ENCODE data around the gene CRYBG1. TPM values are rescaled to one million over a fixed set of nuclear protein-coding genes. Genes with fewer than 3 reads are reported as not detected.
A peak's percentile ranks its signal among the peaks of the same experiment; 100 is the strongest.
"Not testable (repeated sequence)": the region's sequence is repeated elsewhere in the genome, so short reads cannot be mapped to it uniquely, and the experiment has no call there.

Gene CRYBG1
- total RNA-seq, 1 donor from 2014 or later, result 27.9 TPM

DNA sequence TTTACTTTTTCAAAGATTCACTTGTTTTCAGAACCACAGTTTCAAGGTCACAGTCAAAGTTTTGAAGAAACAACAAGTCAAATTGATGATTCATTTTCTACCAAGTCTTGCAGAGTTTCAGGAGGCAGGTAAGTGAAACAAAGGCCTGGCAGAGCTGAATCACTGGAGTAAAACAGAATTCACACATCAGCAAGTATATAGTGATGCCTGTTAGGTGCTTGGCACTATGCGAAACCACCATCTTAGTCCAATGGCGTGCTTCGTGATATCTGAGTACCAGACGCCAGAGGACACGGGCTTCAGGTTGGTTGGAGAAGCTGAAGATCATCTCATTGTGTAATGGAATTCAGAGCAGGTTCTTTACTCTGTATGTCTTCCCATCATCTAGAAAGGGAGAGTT lies 192.9 kb downstream of the CRYBG1 start:
- TF ChIP-seq, protein P1, sequence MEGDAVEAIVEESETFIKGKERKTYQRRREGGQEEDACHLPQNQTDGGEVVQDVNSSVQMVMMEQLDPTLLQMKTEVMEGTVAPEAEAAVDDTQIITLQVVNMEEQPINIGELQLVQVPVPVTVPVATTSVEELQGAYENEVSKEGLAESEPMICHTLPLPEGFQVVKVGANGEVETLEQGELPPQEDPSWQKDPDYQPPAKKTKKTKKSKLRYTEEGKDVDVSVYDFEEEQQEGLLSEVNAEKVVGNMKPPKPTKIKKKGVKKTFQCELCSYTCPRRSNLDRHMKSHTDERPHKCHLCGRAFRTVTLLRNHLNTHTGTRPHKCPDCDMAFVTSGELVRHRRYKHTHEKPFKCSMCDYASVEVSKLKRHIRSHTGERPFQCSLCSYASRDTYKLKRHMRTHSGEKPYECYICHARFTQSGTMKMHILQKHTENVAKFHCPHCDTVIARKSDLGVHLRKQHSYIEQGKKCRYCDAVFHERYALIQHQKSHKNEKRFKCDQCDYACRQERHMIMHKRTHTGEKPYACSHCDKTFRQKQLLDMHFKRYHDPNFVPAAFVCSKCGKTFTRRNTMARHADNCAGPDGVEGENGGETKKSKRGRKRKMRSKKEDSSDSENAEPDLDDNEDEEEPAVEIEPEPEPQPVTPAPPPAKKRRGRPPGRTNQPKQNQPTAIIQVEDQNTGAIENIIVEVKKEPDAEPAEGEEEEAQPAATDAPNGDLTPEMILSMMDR (IDR thresholded peaks at IDR 0.05), result no peak
- intact Hi-C loops (cut with DNase I), result no loop called here
- no peak overlapping the region for H3K4me3 ChIP-seq
- H3K27ac ChIP-seq, result no peak overlapping the region
- no peaks in the 10 kb centered on the region for H3K27me3 ChIP-seq (ENCODE audit: low read depth)
- no peaks in the 10 kb centered on the region for H3K9me3 ChIP-seq
- DNase-seq (no peak), ATAC-seq (no peak)
- no peaks in the 10 kb centered on the region for H3K4me1 ChIP-seq
- peaks cover 23% of the 10 kb centered on the region for H3K36me3 ChIP-seq

DNA sequence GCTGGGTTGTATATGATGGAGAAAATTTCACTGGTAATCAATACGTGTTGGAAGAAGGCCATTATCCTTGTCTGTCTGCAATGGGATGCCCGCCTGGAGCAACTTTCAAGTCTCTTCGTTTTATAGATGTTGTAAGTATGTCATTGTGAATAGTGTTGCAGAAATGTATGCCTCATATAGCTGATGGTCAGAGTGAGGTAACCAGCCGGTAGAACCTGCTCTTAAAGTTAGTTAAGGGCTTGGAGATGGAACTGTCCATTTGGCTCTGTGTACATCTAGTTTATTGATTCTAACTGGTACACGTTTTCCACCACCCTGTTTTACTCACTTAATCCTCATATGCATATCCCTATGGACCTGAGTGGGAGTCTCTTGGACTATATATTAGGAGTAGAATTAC lies 195.2 kb downstream of the CRYBG1 start:
- no peak for ATAC-seq
- TF ChIP-seq, protein P1 (IDR thresholded peaks at IDR 0.05), result no peak
- H3K4me3 ChIP-seq, result no peak overlapping the region
- DNase-seq, result no peak
- H3K9me3 ChIP-seq, result no peaks in the 10 kb centered on the region
- no peaks in the 10 kb centered on the region for H3K27me3 ChIP-seq (ENCODE audit: low read depth)
- no peak overlapping the region for H3K27ac ChIP-seq
- peaks cover 45% of the 10 kb centered on the region for H3K36me3 ChIP-seq
- intact Hi-C loops (cut with DNase I), result no loop called here
- no peaks in the 10 kb centered on the region for H3K4me1 ChIP-seq

DNA sequence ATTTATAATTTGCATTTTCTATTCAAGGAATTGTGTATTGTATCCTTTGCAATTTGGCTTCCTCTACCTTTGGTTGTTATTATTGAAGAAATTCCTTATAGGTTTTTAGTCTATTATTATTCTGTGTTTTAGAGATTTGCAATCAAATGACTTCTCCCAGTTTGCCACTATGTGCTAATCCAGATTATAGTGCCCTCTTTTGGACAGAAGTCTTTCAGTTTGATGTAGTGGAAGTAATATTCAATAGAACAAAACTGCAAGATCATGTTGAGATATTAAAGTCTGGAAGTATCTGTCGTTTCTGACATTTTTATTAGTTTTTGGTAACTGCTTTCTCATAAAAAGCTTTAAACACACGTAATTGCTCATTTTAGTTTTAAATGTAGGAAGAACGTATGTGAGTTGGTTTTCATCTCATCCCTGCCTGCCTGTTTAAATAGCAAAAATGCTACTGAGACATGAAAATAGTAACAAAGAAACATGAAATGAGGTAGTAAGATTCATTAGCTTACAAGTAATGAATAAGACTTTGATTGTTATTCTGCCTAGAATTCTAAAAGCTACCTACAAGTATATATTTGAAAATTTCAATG lies 195.9 kb downstream of the CRYBG1 start:
- H3K27ac ChIP-seq, result no peak overlapping the region
- no peaks in the 10 kb centered on the region for H3K4me1 ChIP-seq
- ATAC-seq (no peak), DNase-seq (no peak)
- H3K27me3 ChIP-seq (ENCODE audit: low read depth), result no peaks in the 10 kb centered on the region
- intact Hi-C loops (cut with DNase I), result no loop called here
- H3K4me3 ChIP-seq, result no peak overlapping the region
- no peaks in the 10 kb centered on the region for H3K9me3 ChIP-seq
- H3K36me3 ChIP-seq, result peaks cover 52% of the 10 kb centered on the region
- TF ChIP-seq, protein P1 (IDR thresholded peaks at IDR 0.05), result peak; percentile 35

DNA sequence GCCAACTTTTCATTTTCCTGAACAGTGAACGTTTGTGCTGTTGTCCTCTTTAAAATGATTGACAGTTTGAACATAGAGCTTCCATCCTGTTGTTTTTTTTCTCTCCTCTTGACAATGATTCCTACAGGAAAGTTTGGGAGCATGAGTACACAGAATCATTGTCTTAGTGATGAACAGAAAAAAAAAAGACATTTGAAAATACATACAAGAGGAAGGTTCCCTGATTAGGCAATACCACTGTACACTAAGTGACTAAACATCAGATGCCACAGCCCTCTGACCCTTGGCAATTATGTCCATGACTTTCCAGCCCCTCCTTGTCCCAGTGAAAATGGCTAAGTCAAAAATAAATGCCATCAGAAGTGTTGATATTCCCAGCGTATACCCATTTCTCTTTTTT lies 197.3 kb downstream of the CRYBG1 start:
- Histone ChIP-seq H3K27me3 (ENCODE audit: low read depth) (no peaks in the 10 kb centered on the region), H3K27ac (no peak overlapping the region), H3K4me3 (no peak overlapping the region), H3K4me1 (no peaks in the 10 kb centered on the region), H3K9me3 (no peaks in the 10 kb centered on the region), H3K36me3 (peaks cover 61% of the 10 kb centered on the region)
- TF ChIP-seq, protein P1 (IDR thresholded peaks at IDR 0.05), result no peak
- no peak for DNase-seq
- intact Hi-C loops (cut with DNase I), result no loop called here
- no peak for ATAC-seq

DNA sequence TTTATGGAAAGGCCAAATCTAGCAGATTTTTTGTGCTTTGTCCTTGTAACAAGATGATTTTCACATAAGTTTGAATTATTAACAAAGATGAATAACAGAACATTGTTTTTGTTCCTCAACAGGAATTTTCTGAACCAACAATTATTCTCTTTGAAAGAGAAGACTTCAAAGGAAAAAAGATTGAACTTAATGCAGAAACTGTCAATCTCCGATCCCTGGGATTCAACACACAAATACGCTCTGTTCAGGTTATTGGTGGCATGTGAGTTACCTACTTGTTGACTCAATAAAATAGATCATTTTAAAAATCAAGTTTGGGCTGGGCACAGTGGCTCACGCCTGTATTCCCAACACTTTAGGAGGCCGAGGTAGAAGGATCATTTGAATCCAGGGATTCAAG lies 197.8 kb downstream of the CRYBG1 start:
- Histone ChIP-seq H3K9me3 (no peaks in the 10 kb centered on the region), H3K4me1 (no peaks in the 10 kb centered on the region), H3K36me3 (peaks cover 62% of the 10 kb centered on the region), H3K27ac (no peak overlapping the region), H3K4me3 (no peak overlapping the region), H3K27me3 (ENCODE audit: low read depth) (no peaks in the 10 kb centered on the region)
- intact Hi-C loops (cut with DNase I), result no loop called here
- DNase-seq (no peak), ATAC-seq (no peak)
- TF ChIP-seq, protein P1 (IDR thresholded peaks at IDR 0.05), result no peak

DNA sequence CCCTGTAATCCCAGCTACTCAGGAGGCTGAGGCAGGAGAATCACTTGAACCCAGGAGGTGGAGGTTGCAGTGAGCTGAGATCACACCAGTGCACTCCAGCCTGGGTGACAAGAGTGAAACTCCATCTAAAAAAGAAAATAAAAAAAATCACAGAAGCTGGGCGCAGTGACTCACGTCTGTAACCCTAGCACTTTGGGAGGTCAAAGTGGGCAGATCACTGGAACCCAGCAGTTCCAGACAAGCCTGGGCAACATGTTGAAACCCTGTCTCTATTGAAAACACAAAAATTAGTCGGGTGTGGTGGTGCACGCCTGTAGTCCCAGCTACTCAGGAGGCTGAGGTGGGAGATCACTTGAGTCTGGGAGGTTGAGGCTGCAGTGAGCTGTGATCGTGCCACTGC lies 199.1 kb downstream of the CRYBG1 start:
- H3K4me1 ChIP-seq; ATAC-seq; DNase-seq; intact Hi-C loops (cut with DNase I); H3K9me3 ChIP-seq; H3K27ac ChIP-seq; H3K4me3 ChIP-seq; H3K27me3 ChIP-seq (ENCODE audit: low read depth): not testable (repeated sequence)
- H3K36me3 ChIP-seq, result peaks cover 62% of the 10 kb centered on the region

Data from lower lobe of right lung (tissue), 2 donors.